C4-2B (cell line): ENCODE data around the gene ICA1.
"Not testable (repeated sequence)": the region's sequence is repeated elsewhere in the genome, so short reads cannot be mapped to it uniquely, and the experiment has no call there.

Experiments used
- H3K27ac ChIP-seq: fragments of 450-650 bp; 2 replicates; pipeline ENCODE4 v1.5.1; 2017
- ZFX ChIP-seq: fragments of 450-650 bp; IDR thresholded peaks from 2 replicates; pipeline ENCODE4 v1.6.1; 2017
- TF ChIP-seq, protein P1 (sequence below): fragments of 450-650 bp; conservative IDR thresholded peaks from 2 replicates; pipeline ENCODE4 v1.5.1; 2017; ENCODE audit warnings: mild to moderate bottlenecking

ICA1 gene

DNA sequence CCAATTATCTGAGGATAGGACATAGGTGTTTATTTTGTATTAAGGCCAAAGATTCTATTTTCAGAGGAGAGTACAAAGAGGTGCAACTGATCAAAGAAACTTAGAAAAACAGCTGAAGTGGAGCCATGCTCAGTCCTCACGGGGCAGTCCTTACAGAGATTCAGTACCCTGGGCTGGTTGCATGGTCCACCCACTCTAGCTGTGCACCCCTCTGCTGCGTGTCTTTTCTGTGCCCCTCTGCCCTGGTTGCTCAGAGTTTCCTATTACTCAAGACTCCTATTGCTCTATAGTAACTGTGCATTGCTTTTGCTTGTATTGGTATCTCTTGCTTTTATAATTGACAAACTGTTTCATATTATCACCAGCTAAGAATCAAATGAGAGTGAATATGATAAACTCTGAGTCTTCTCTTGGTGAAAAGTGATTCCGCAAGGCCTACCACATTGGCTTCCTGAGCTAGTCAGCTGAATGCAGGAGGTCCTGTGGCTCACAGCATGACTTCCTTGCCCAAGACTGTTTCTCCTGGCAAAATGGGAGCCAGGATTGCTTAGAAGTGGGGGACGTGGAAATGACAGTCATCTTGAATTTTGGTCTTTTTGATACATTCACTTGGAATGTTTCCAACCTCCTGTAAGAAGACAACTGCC, 156.4 kb downstream of the ICA1 start:
- TF ChIP-seq ZFX, result no peak
- TF ChIP-seq, protein P1, sequence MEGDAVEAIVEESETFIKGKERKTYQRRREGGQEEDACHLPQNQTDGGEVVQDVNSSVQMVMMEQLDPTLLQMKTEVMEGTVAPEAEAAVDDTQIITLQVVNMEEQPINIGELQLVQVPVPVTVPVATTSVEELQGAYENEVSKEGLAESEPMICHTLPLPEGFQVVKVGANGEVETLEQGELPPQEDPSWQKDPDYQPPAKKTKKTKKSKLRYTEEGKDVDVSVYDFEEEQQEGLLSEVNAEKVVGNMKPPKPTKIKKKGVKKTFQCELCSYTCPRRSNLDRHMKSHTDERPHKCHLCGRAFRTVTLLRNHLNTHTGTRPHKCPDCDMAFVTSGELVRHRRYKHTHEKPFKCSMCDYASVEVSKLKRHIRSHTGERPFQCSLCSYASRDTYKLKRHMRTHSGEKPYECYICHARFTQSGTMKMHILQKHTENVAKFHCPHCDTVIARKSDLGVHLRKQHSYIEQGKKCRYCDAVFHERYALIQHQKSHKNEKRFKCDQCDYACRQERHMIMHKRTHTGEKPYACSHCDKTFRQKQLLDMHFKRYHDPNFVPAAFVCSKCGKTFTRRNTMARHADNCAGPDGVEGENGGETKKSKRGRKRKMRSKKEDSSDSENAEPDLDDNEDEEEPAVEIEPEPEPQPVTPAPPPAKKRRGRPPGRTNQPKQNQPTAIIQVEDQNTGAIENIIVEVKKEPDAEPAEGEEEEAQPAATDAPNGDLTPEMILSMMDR, result no peak
- no peak overlapping the region for H3K27ac ChIP-seq

DNA sequence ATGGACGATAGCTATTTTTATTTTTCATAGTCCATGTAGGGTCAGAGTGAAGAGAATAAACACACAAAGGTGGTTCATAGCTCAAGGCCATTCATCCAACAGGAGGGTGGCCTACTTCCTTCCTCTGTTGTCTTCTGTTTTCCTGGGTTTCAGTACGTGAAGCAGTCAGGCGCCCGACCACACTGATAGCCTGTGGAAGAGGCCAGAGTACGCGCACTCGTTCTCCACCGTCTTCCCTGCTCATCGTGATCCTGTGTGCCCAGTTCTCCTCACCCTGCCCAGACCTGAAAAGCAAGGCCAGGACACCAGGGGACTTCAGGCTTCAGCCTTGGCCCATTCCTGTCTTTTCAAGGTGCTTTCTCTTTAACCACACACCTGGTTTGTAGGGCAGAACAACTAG, 158.7 kb downstream of the ICA1 start:
- TF ChIP-seq, protein P1, result no peak
- TF ChIP-seq ZFX, result no peak
- H3K27ac ChIP-seq, result no peak overlapping the region

DNA sequence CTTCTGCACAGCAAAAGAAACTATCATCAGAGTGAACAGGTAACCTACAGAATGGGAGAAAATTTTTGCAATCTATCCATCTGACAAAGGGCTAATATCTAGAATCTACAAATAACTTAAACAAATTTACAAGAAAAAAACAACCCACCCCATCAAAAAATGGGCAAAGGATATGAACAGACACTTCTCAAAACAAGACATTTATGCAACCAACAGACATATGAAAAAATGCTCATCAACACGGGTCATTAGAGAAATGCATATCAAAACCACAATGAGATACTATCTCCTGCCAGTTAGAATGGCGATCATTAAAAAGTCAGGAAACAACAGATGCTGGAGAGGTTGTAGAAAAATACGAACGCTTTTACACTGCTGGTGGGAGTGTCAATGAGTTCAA, 160.7 kb downstream of the ICA1 start:
- not testable (repeated sequence) for H3K27ac ChIP-seq

DNA sequence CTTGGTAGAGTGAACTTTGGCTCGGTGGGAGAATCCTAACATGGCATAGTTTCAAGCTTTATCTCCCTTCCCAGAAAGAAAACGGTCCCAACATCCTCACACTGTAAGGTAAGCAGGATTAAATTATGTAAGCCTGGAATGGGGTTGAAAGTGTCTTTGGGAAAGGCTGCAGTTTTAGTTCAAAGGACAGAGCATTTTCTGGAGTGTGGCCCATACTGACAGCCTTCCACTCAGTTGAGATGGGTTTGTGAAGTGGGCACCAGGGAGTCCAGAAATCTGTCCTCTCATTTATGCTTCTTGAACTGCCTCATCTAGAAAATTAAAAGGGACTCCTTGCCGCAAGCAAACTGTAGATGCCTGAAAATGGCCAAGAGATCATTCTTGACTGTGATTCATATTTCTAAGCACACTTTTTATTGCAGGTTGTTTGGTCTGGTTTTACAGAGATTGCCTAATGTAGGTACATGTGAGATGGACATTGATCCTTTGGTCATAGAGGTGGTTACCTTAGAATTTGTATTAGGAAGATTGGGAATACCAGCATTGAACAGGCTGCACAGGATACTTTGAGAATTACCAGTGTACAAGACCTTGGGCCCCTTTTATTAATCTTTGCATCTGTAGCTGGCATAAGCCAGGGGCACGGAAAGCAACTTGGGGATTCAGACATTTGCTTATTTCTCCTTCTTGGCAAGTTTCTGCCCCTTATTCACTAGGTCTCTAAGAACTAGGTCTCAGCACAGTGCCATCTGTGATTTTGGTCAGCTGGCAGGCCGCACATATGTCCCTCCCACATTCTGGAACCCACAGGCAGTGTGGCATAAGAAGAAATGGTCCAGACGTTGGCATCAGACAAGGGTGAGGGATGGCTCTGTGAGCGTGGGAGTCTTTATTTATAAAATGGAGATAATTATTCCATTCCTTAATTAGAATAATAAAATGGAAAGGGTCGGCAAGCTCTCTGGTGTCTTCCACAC, 167.5 kb downstream of the ICA1 start:
- TF ChIP-seq, protein P1, result no peak
- no peak for TF ChIP-seq ZFX

DNA sequence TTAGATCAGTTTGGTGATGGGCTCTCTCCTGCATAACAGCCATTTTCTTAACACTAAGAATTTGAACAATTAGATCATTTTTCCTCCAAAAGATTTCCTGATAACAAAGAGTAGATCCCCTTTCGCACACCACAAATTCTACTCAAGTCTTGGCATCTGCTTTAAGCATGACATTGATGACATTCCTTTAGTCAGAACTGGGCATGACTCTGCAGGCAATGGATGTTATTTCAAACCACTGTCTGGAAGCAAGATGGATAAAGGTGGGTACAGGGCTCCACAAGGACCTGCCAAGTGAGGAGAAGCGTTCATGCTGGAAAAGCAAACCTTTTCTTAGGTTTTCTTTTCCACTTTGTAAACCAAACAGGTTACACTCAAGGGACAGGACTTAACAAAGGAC, 169.8 kb downstream of the ICA1 start:
- TF ChIP-seq, protein P1, result no peak
- no peak for TF ChIP-seq ZFX
- no peak overlapping the region for H3K27ac ChIP-seq

More for the DNA sequence above, 167.5 kb downstream of the ICA1 start:
- no peak overlapping the region for H3K27ac ChIP-seq

DNA sequence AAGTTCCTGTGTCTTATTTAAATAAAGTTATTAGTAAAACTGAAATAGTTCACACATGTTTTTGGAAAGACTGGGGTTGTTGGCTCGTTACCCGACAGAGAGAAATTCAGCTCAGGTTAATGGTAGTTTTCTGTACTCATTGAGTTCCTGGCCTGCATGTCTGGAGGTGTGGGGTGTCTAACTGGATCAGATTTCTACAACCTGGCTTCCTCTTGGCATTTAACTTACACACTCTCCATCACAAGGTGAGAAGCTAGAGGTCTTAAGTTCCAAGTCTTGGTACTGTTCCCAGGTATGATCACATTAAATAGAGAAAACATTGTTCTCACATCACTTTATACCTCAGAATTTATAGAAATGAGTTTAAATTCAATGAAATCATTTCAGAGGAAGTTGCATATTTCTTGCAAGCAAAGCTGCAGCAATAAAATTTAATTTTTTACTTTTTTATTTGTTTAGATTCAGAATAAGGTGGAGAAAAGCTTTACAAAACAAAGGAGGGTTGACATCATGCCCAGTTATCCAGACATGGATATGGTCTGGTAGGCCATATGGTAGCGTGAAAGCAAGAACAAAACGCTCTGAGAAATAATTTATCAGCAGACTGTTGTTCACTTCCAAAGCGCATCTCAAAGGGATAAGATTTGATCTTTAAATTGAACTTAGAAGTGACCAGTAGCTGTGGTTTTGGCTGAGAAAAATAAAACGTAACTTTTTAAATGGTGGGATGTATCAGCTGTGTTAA, 172.8 kb downstream of the ICA1 start:
- H3K27ac ChIP-seq, result no peak overlapping the region
- TF ChIP-seq, protein P1, result no peak
- no peak for TF ChIP-seq ZFX

DNA sequence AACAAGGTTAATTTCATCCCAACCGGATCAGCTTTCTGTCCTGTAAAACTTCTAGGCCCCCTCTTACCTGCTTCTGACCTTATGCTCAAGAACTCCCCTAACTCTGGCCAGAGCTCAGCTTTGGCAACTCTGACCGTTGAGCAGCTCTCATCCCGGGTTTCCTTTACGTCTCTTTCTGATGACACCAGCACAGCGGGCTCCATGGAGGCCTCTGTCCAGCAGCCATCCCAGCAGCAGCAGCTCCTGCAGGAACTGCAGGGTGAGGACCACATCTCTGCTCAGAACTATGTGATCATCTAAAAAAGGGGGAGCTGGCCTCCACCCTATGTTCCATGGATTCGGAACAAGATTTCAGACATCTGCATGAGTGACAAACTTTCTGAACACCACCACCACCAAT, 175.7 kb downstream of the ICA1 start:
- H3K27ac ChIP-seq, result no peak overlapping the region
- TF ChIP-seq ZFX, result no peak
- TF ChIP-seq, protein P1, result no peak
